NT2/D1 (cell line): ENCODE data around the gene MYCL.
A peak's percentile ranks its signal among the peaks of the same experiment; 100 is the strongest.
"Not testable (repeated sequence)": the region's sequence is repeated elsewhere in the genome, so short reads cannot be mapped to it uniquely, and the experiment has no call there.

ENCODE experiments used
- DNase-seq: peaks from one replicate; pipeline ENCODE4 v3.0.0-alpha.2; 2011; ENCODE audit warnings: low read depth, low spot score
- H3K27me3 ChIP-seq: 2 replicates; pipeline ENCODE4 v1.6.0; 2011; ENCODE audit warnings: mild to moderate bottlenecking; ENCODE audit not compliant: insufficient read length, insufficient read depth
- H3K36me3 ChIP-seq: 2 replicates; pipeline ENCODE4 v1.6.1; 2011; ENCODE audit warnings: mild to moderate bottlenecking, low read length, mixed read lengths; ENCODE audit not compliant: insufficient read depth, insufficient read length
- H3K4me1 ChIP-seq: 2 replicates; pipeline ENCODE4 v1.5.1; 2011; ENCODE audit not compliant: insufficient read depth, insufficient read length
- H3K4me3 ChIP-seq: 2 replicates; pipeline ENCODE4 v1.5.1; 2011; ENCODE audit warnings: low read depth; ENCODE audit not compliant: insufficient read length
- H3K9ac ChIP-seq: 2 replicates; pipeline ENCODE4 v1.6.0; 2011; ENCODE audit warnings: low read depth; ENCODE audit not compliant: insufficient read length
- H3K9me3 ChIP-seq: 2 replicates; pipeline ENCODE4 v1.5.1; 2011; ENCODE audit warnings: mild to moderate bottlenecking, low read length; ENCODE audit not compliant: insufficient read depth
- SUZ12 ChIP-seq: IDR thresholded peaks from 2 replicates; pipeline ENCODE4 v1.6.1; 2011; ENCODE audit not compliant: insufficient read length, insufficient read depth; ENCODE audit errors: extremely low read depth
- YY1 ChIP-seq: IDR thresholded peaks from 2 replicates; pipeline ENCODE4 v1.6.1; 2011; ENCODE audit not compliant: insufficient read length, insufficient read depth
- ZNF274 ChIP-seq: IDR thresholded peaks from 2 replicates; pipeline ENCODE4 v1.6.1; 2011; ENCODE audit warnings: mild to moderate bottlenecking, low read depth, low read length

Gene MYCL

DNA sequence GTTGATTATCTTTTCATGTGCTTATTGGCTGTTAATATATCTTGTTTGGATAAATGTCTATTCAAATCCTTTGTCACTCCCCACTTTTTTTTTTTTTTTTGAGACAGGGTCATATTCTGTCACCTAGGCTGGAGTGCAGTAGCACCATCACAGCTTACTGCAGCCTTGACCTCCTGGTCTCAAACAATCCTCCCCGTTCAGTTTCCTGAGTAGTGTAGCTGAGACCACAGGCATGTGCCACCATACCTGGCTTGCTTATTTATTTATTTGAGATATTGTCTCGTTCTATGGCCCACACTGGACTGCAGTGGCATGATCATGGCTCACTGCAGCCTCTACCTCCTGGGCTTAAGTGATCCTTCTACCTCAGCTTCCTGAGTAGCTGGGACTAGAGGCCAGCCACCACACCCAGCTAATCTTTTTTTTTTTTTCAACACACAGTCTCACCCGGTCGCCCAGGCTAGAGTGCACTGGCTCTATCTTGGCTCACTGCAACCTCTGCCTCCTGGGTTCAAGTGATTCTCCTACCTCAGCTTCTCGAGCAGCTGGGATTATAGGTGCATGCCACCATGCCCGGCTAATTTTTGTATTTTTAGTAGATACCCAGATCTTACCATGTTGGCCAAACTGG lies 13.9 kb upstream of the MYCL start:
- no peak for DNase-seq
- no peak overlapping the region for H3K9ac ChIP-seq
- H3K36me3 ChIP-seq = no peaks in the 10 kb centered on the region
- no peak overlapping the region for H3K4me3 ChIP-seq
- H3K4me1 ChIP-seq = peaks cover 2% of the 10 kb centered on the region
- H3K27me3 ChIP-seq = no peaks in the 10 kb centered on the region
- TF ChIP-seq ZNF274 (no peak), SUZ12 (no peak), YY1 (no peak)
- H3K9me3 ChIP-seq = peaks cover 5% of the 10 kb centered on the region; the same call in 1 of the 2 replicates

DNA sequence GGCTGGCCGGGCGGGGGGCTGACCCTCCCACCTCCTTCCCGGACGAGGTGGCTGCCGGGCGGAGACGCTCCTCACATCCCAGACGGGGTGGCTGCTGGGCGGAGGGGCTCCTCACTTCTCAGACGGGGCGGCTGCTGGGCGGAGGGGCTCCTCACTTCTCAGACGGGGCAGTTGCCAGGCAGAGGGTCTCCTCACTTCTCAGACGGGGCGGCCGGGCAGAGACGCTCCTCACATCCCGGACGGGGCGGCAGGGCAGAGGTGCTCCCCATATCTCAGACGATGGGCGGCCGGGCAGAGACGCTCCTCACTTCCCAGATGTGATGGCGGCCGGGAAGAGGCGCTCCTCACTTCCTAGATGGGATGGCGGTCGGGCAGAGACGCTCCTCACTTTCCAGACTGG lies 11.4 kb upstream of the MYCL start:
- H3K9ac ChIP-seq, H3K36me3 ChIP-seq, H3K4me1 ChIP-seq, DNase-seq, H3K4me3 ChIP-seq, H3K27me3 ChIP-seq: not testable (repeated sequence)
- H3K9me3 ChIP-seq = peaks cover 18% of the 10 kb centered on the region

DNA sequence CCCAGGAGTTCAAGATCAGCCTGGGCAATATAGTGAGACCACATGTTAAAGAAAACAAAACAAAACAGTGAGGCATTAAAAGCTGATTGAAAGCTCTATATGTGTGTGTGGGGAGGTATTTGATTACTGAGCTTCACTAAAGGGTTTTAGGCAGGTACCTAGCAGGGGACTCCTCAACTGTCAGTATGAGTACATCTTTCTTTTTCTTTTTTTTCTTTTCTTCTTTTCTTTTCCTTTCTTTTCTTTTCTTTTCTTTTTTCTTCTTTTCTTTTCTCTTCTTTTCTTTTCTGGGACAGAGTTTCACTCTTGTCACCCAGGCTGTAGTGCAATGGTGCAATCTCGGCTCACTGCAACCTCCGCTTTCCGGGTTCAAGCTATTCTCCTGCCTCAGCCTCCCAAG lies 8.5 kb upstream of the MYCL start:
- H3K9me3 ChIP-seq = peaks cover 30% of the 10 kb centered on the region
- DNase-seq = no peak
- H3K36me3 ChIP-seq = no peaks in the 10 kb centered on the region
- H3K4me3 ChIP-seq = no peak overlapping the region
- H3K9ac ChIP-seq = no peak overlapping the region
- TF ChIP-seq YY1 (no peak), ZNF274 (no peak), SUZ12 (no peak)
- H3K4me1 ChIP-seq = no peaks in the 10 kb centered on the region
- H3K27me3 ChIP-seq = no peaks in the 10 kb centered on the region

DNA sequence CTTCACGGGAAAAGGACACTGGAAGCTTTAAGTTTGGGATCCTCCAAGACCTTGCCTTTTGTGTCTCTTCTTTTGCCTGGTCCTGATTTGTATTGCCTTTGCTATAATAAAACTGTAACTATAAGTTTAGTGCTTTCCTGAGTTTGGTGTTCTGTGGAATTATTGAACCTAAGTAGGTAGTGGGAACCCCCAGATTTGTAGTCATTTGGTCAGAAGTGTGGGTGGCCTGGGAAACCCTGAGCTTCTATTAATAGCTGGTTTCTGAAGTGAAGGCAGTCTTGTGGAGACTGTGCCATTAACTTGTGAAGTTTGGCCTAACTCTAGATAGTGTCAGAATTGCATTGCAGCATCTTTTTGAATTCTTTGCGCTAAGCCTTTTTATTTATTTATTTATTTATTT lies 6.8 kb upstream of the MYCL start:
- no peak for DNase-seq
- H3K9me3 ChIP-seq = peaks cover 25% of the 10 kb centered on the region
- no peak overlapping the region for H3K4me3 ChIP-seq
- H3K36me3 ChIP-seq = no peaks in the 10 kb centered on the region
- H3K4me1 ChIP-seq = no peaks in the 10 kb centered on the region
- no peak overlapping the region for H3K9ac ChIP-seq
- TF ChIP-seq ZNF274 (no peak), SUZ12 (no peak), YY1 (no peak)
- peaks cover 8% of the 10 kb centered on the region for H3K27me3 ChIP-seq

DNA sequence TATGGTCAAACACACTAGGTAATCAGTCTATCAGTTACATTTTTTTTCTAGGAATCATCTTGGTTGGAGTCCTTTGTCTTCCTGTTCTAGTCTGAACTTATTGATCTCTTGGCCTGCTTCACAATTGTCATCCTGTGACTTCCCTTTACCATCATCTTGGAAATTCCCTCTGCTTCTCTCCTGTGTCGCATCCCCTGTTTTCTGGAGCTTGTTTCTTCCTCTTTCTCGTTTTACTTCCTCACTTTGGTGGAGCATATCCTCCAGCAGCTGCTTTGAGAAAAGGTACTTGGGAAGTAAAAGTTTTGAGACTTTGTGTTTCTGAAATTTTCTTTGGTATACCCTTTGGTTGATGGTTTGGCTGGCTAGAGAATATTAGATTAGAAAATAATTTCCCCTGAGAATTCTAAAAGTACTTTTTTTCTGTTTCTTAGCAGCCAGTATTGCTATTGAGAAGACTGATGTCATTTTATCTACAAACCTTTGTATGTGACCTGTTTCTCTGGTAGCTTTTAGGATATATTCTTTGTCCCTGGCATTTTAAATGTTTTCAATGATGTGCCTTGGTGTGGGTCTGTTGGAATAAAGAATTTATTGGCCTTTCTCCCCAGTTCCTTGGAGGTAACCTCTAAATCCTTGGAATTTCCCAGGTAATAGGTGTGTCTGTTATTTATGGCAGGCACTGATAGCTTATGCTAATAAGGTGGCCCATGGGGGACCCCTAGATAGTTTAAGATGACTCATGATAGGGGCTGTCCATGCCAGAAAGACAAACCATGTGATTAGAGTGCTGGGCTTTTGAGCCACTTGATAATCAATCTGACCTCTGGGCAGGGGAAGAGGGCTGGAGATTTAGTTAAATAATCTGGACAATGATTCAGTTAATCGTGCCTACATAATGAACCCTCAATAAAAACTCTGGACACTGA lies 6.1 kb upstream of the MYCL start:
- Histone ChIP-seq H3K4me1 (no peaks in the 10 kb centered on the region), H3K4me3 (no peak overlapping the region), H3K9me3 (peaks cover 25% of the 10 kb centered on the region), H3K36me3 (no peaks in the 10 kb centered on the region), H3K9ac (no peak overlapping the region), H3K27me3 (peaks cover 15% of the 10 kb centered on the region)
- no peak for TF ChIP-seq ZNF274
- no peak for TF ChIP-seq YY1
- TF ChIP-seq SUZ12 = no peak
- DNase-seq = no peak

DNA sequence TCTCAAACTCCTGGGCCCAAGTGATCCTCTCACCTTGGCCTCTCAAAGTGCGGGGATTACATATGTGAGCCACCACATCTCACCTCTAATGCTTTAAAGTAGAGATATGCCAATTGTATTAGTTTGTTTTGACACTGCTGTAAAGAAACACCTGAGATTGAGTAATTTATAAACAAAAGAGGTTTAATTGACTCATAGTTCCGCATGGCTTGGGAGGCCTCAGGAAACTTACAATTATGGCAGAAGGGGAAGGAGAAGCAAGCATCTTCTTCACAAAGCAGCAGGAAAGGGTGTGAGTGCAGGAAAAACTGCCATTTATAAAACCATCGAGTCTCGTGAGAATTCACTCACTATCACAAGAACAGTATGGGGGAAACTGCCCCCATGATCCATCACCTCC lies 3.5 kb upstream of the MYCL start:
- TF ChIP-seq SUZ12 (no peak), YY1 (no peak), ZNF274 (no peak)
- Histone ChIP-seq H3K27me3 (peaks cover 21% of the 10 kb centered on the region), H3K9me3 (peaks cover 25% of the 10 kb centered on the region), H3K36me3 (no peaks in the 10 kb centered on the region), H3K9ac (no peak overlapping the region), H3K4me3 (no peak overlapping the region), H3K4me1 (peaks cover 2% of the 10 kb centered on the region)
- no peak for DNase-seq

DNA sequence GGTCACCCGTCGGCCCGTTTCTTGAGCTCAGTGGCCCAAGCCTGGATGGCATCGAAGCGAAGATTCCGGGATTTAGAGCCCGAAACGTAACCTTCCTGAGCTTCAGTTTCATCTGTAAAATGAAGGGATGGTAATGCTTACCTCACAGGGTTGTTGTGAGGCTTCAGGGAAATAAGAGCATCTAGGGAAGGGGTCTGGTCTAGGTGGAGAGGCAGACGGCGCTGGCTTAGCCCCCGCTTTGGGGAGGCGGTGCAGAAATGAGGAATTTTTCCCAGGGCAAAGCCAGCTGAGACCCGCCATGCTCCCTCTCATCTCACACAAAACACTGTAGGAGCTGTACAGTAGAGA lies 717 bp upstream of the MYCL start:
- peak overlapping the region; percentile 80 for H3K4me3 ChIP-seq
- no peak for DNase-seq
- peaks cover under 1% of the 10 kb centered on the region for H3K36me3 ChIP-seq
- H3K27me3 ChIP-seq = peaks cover 21% of the 10 kb centered on the region
- H3K9me3 ChIP-seq = peaks cover 5% of the 10 kb centered on the region
- H3K4me1 ChIP-seq = peaks cover 17% of the 10 kb centered on the region
- TF ChIP-seq ZNF274 = no peak
- no peak for TF ChIP-seq SUZ12
- TF ChIP-seq YY1 = no peak
- H3K9ac ChIP-seq = peak overlapping the region; percentile 52

DNA sequence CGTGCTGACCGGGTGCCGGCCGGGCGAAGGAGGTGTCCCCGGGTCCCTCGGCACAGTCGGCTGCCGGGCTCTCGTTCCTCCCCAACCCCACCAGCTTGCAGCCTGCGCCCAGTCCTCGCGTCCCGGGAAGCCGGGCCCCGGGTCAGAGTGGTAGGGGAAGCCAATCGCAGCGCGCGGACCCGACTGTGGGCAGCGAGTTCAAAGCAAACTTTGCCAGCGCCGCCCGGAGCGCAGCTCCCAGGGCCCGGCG lies 328 bp downstream of the MYCL start:
- H3K27me3 ChIP-seq = peaks cover 21% of the 10 kb centered on the region
- peak overlapping the region; percentile 80 for H3K4me3 ChIP-seq
- H3K9me3 ChIP-seq = no peaks in the 10 kb centered on the region
- peaks cover 3% of the 10 kb centered on the region for H3K36me3 ChIP-seq
- H3K9ac ChIP-seq = peak overlapping the region; percentile 91
- peaks cover 20% of the 10 kb centered on the region for H3K4me1 ChIP-seq
- no peak for DNase-seq
- no peak for TF ChIP-seq YY1
- no peak for TF ChIP-seq SUZ12
- TF ChIP-seq ZNF274 = no peak
